Ovary (tissue), 9 donors: Measurements from ENCODE around the gene C1R. TPM values are rescaled to one million over a fixed set of nuclear protein-coding genes. Genes with fewer than 3 reads are reported as not detected.
A peak's percentile ranks its signal among the peaks of the same experiment; 100 is the strongest.

Source experiments
- DNase-seq, 5 donors: peaks; one replicate each; pipeline ENCODE4 v3.0.0-alpha.2; 2019 to 2020
- H3K27ac ChIP-seq, 2 donors: fragments of 200-600 bp; one replicate each; pipeline versions ENCODE4 v1.5.1 to v1.8.0; 2019 to 2022
- H3K27me3 ChIP-seq: fragments of 200-600 bp; one replicate; pipeline ENCODE4 v1.8.0; 2022
- H3K36me3 ChIP-seq: fragments of 200-600 bp; sonication (generic); one replicate; pipeline ENCODE4 v1.5.1; 2019
- H3K4me1 ChIP-seq: one replicate; pipeline ENCODE4 v1.8.1; 2013; ENCODE audit warnings: mild to moderate bottlenecking, moderate library complexity; ENCODE audit not compliant: insufficient read depth
- H3K4me3 ChIP-seq: fragments of 200-600 bp; sonication (generic); one replicate; pipeline ENCODE4 v1.5.1; 2017
- H3K9me3 ChIP-seq, 2 donors: fragments of 200-600 bp in 1 of 2; sonication (generic) in 1 of 2; one replicate each; pipeline versions ENCODE4 v1.5.1 to v1.8.1; 2013 to 2019; ENCODE audit warnings: mild to moderate bottlenecking in 1 of 2, moderate library complexity in 1 of 2
- CTCF ChIP-seq, 3 donors: fragments of 450-650 bp in 2 of 3; fragments of 200-600 bp in 1 of 3; IDR thresholded peaks; one replicate each; pipeline versions ENCODE4 v1.5.1 to v1.8.0; 2016 to 2022; ENCODE audit warnings: antibody characterized with exemption in 3 of 3, mild to moderate bottlenecking in 1 of 3
- EP300 ChIP-seq: sonication (generic); formaldehyde crosslinking; IDR thresholded peaks from one replicate; pipeline ENCODE4 v1.6.1; 2017; ENCODE audit warnings: antibody characterized with exemption
- POLR2A ChIP-seq: fragments of 450-650 bp; IDR thresholded peaks from one replicate; pipeline ENCODE4 v1.6.1; 2017; ENCODE audit warnings: antibody characterized with exemption, mild to moderate bottlenecking, moderate library complexity
- WGBS, 3 donors: extraction: QIAGEN DNeasy Blood & Tissue Kit in 1 of 3; methylation state at CpG; one replicate each; pipeline versions ENCODE4 v1.1.5 to v1.1.7; 2013 to 2017; 5-methylcytosine and 5-hydroxymethylcytosine counted together
- intact Hi-C, 4 donors: fragments of 100-400 bp; cut with DNase I; formaldehyde crosslinking; loops; one replicate each; pipeline versions ENCODE4 v1.11.0 to v1.15.1; 2022 to 2023
- polyA plus RNA-seq, 2 donors: library from polyadenylated mRNA; stranded (reverse); fragments of 200-250 nt in 1 of 2; fragments of 350-450 nt in 1 of 2; fragmentation: Illumina TruSeq in 1 of 2; extraction: RNeasy Lipid Tissue Mini Kit (QIAGEN cat#74804) in 1 of 2; gene quantifications; one replicate each; pipeline ENCODE4 v1.2.3, GENCODE V29; 2013 to 2014
- total RNA-seq, 7 donors: library from RNA; depleted of rRNA in 2 of 7; stranded (reverse); fragments of >200 nt in 2 of 7; fragmentation: NEBNext Ultra II Directional in 3 of 7; extraction: Animal tissue kit (Norgen Biotek cat#: 25700) in 3 of 7; gene quantifications; one replicate each; pipeline versions ENCODE4 v1.1.0 to v1.2.4, GENCODE V29; 2016 to 2023
- donor health status: DM: no; HTN: no; CAD: no; lungs with moderate emphysema.
- donor health status: DM: no; HTN: no; CAD: no.
- donor health status: Bipolar disorder and iron deficiency.
- donor health status: DM: yes; HTN: yes; CAD: no.
- donor health status: DM: no; HTN: no; CAD: no.
- donor health status: DM: yes; HTN: yes; CAD: no.

Gene C1R
- total and polyA plus RNA-seq, 9 donors: 472 to 1,524 (median 796) TPM

GRCh38 chr12:7103837-7104584 is 11.8 kb upstream of the C1R start:
- Histone ChIP-seq H3K36me3 (no peaks in the 10 kb centered on the region), H3K9me3 (no peaks in the 10 kb centered on the region), H3K4me1 (peaks cover 17% of the 10 kb centered on the region), H3K4me3 (no peak overlapping the region), H3K27me3 (no peaks in the 10 kb centered on the region), H3K27ac (no peak overlapping the region)
- WGBS, 3 donors: 82 to 89% (median 88%) methylated on average over 14 of the region's 14 CpGs
- intact Hi-C loops: no loop called here
- DNase-seq: no peak
- TF ChIP-seq EP300 (no peak), POLR2A (no peak)

GRCh38 chr12:7102582-7102981 is 10.3 kb upstream of the C1R start:
- no peak for DNase-seq
- intact Hi-C loops: no loop called here
- Histone ChIP-seq H3K4me1 (peaks cover 17% of the 10 kb centered on the region), H3K27ac (peak overlapping the region in 1 of 2 donors; percentile 77), H3K27me3 (no peaks in the 10 kb centered on the region), H3K36me3 (no peaks in the 10 kb centered on the region), H3K4me3 (no peak overlapping the region), H3K9me3 (no peaks in the 10 kb centered on the region)
- 71 to 87% (median 78%) methylated on average over 3 of the region's 3 CpGs for WGBS, 3 donors
- TF ChIP-seq CTCF (IDR thresholded peaks at IDR 0.05): no peak
- TF ChIP-seq POLR2A: no peak
- no peak for TF ChIP-seq EP300

- H3K4me1 ChIP-seq: peaks cover 13% of the 10 kb centered on the region
- H3K4me3 ChIP-seq: peak overlapping the region; percentile 22
- H3K27ac ChIP-seq: peak overlapping the region; percentile 53 to 77
- DNase-seq: peak; percentile 66 to 88 (median 78)
- TF ChIP-seq POLR2A (no peak), EP300 (no peak), CTCF (IDR thresholded peaks at IDR 0.05) (no peak)
- H3K36me3 ChIP-seq: no peaks in the 10 kb centered on the region
- intact Hi-C loops: no loop called here
- H3K9me3 ChIP-seq: no peaks in the 10 kb centered on the region
- no peaks in the 10 kb centered on the region for H3K27me3 ChIP-seq
- WGBS, 3 donors: 8 to 16% (median 8%) methylated on average over 10 of the region's 10 CpGs
Observed at GRCh38 chr12:7101694-7102131, 9.5 kb upstream of the C1R start.

- no peaks in the 10 kb centered on the region for H3K9me3 ChIP-seq
- H3K27ac ChIP-seq: peak overlapping the region in 1 of 2 donors; percentile 77
- no peak for DNase-seq
- no peaks in the 10 kb centered on the region for H3K36me3 ChIP-seq
- intact Hi-C loops: no loop called here
- no peaks in the 10 kb centered on the region for H3K27me3 ChIP-seq
- TF ChIP-seq EP300 (no peak), CTCF (IDR thresholded peaks at IDR 0.05) (peak in 1 of 3 donors; percentile 16)
- H3K4me3 ChIP-seq: peak overlapping the region; percentile 22
- H3K4me1 ChIP-seq: peaks cover 13% of the 10 kb centered on the region
- 70 to 74% (median 72%) methylated on average over 4 of the region's 4 CpGs for WGBS, 3 donors
Observed at GRCh38 chr12:7101047-7101693, 8.9 kb upstream of the C1R start.

- 81 to 91% (median 86%) methylated on average over 4 of the region's 4 CpGs for WGBS, 3 donors
- no peak overlapping the region for H3K4me3 ChIP-seq
- peaks cover 13% of the 10 kb centered on the region for H3K4me1 ChIP-seq
- TF ChIP-seq CTCF (IDR thresholded peaks at IDR 0.05) (no peak), EP300 (no peak), POLR2A (no peak)
- intact Hi-C loops: no loop called here
- DNase-seq: no peak
- H3K27ac ChIP-seq: no peak overlapping the region
- no peaks in the 10 kb centered on the region for H3K27me3 ChIP-seq
- no peaks in the 10 kb centered on the region for H3K36me3 ChIP-seq
- H3K9me3 ChIP-seq: no peaks in the 10 kb centered on the region
Observed at GRCh38 chr12:7100239-7100638, 8.0 kb upstream of the C1R start.
